ENCODE data around the gene ALX1.

DNA sequence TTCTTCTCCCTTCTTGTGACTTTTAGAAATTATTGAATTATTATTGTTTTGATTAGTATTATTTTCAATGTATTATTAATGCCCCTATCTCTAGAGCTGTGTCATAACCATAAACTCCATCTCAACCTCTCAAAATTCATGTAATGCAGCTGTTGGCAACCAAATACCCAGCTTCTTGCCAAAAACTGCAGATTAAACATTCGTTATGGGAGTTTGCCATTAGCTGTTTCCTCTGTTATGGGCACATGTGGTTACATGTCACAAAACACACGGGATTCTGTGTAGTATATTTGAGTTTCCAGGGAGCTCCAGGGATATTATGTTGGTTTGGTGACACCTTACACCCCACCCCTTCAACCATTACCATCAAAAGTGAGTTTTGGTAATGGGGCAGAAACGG is 2.8 kb upstream of the ALX1 start:
- TF ChIP-seq, protein P1, sequence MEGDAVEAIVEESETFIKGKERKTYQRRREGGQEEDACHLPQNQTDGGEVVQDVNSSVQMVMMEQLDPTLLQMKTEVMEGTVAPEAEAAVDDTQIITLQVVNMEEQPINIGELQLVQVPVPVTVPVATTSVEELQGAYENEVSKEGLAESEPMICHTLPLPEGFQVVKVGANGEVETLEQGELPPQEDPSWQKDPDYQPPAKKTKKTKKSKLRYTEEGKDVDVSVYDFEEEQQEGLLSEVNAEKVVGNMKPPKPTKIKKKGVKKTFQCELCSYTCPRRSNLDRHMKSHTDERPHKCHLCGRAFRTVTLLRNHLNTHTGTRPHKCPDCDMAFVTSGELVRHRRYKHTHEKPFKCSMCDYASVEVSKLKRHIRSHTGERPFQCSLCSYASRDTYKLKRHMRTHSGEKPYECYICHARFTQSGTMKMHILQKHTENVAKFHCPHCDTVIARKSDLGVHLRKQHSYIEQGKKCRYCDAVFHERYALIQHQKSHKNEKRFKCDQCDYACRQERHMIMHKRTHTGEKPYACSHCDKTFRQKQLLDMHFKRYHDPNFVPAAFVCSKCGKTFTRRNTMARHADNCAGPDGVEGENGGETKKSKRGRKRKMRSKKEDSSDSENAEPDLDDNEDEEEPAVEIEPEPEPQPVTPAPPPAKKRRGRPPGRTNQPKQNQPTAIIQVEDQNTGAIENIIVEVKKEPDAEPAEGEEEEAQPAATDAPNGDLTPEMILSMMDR (IDR thresholded peaks at IDR 0.05), result no peak
- no peak for TF ChIP-seq POLR2A (IDR thresholded peaks at IDR 0.05)
